CD4-positive, alpha-beta memory T cell (primary cell): ENCODE measurements around the gene TOMM7. TPM values are rescaled to one million over a fixed set of nuclear protein-coding genes. Genes with fewer than 3 reads are reported as not detected.

Source experiments
- CTCF ChIA-PET: fragments of 350-600 bp; sonication (Branson Sonifier 250); formaldehyde crosslinking; loops from one replicate; lab custom pipeline; 2021; ENCODE audit warnings: inconsistent platforms; ENCODE audit not compliant: partially characterized antibody; lab: Charles Lee
- POLR2A ChIA-PET: fragments of 350-600 bp; sonication (Branson Sonifier 250); formaldehyde crosslinking; loops from one replicate; lab custom pipeline; 2021; ENCODE audit not compliant: partially characterized antibody; lab: Charles Lee
- DNase-seq, 5 donors: peaks; one replicate each; pipeline versions ENCODE4 v3.0.0 to v3.0.0-alpha.2; 2020 to 2022; ENCODE audit warnings: mixed read lengths in 1 of 5
- H3K27ac ChIP-seq: one replicate; pipeline ENCODE4 v1.7.0; 2013; ENCODE audit warnings: low read depth, low read length
- H3K27me3 ChIP-seq: 2 replicates; pipeline ENCODE4 v1.7.0; 2013; ENCODE audit warnings: mild to moderate bottlenecking, low read length, moderate library complexity; ENCODE audit not compliant: insufficient read depth
- H3K36me3 ChIP-seq: 2 replicates; pipeline ENCODE4 v1.7.0; 2013; ENCODE audit warnings: mild to moderate bottlenecking, low read length, moderate library complexity; ENCODE audit not compliant: insufficient read depth
- H3K4me1 ChIP-seq: 2 replicates; pipeline ENCODE4 v1.7.0; 2013; ENCODE audit warnings: mild to moderate bottlenecking, low read length, moderate library complexity; ENCODE audit not compliant: insufficient read depth
- H3K4me3 ChIP-seq, 2 donors: one replicate each; pipeline ENCODE4 v1.7.0; 2013; ENCODE audit warnings: low read length in 2 of 2, mild to moderate bottlenecking in 1 of 2
- H3K9me3 ChIP-seq, 2 donors: one replicate each; pipeline ENCODE4 v1.7.0; 2013; ENCODE audit warnings: low read length in 2 of 2, control low read depth in 1 of 2; ENCODE audit not compliant: control insufficient read depth in 1 of 2
- H3K27ac Mint-ChIP-seq, 7 donors: one replicate each; pipeline ENCODE4 v1.8.0; 2020 to 2021; ENCODE audit warnings: mixed read lengths in 7 of 7, mild to moderate bottlenecking in 6 of 7, inconsistent platforms in 3 of 7, moderate library complexity in 3 of 7
- H3K27me3 Mint-ChIP-seq, 2 donors: one replicate each; pipeline ENCODE4 v1.8.0; 2020 to 2021; ENCODE audit warnings: mixed read lengths in 2 of 2
- H3K36me3 Mint-ChIP-seq, 2 donors: one replicate each; pipeline ENCODE4 v1.8.0; 2020 to 2021; ENCODE audit warnings: mixed read lengths in 2 of 2, inconsistent platforms in 1 of 2, mild to moderate bottlenecking in 1 of 2
- H3K4me1 Mint-ChIP-seq, 4 donors: one replicate each; pipeline ENCODE4 v1.8.0; 2020 to 2021; ENCODE audit warnings: mixed read lengths in 4 of 4, mild to moderate bottlenecking in 1 of 4
- H3K4me3 Mint-ChIP-seq, 8 donors: one replicate each; pipeline ENCODE4 v1.8.0; 2020 to 2021; ENCODE audit warnings: mixed read lengths in 8 of 8, mild to moderate bottlenecking in 7 of 8, moderate library complexity in 6 of 8, inconsistent platforms in 3 of 8
- H3K9me3 Mint-ChIP-seq, 8 donors: one replicate each; pipeline ENCODE4 v1.8.0; 2020 to 2021; ENCODE audit warnings: mixed read lengths in 8 of 8, mild to moderate bottlenecking in 5 of 8, inconsistent platforms in 3 of 8, moderate library complexity in 1 of 8
- intact Hi-C: fragments of 100-400 bp; cut with micrococcal nuclease; formaldehyde crosslinking; loops from one replicate; pipeline ENCODE4 v1.15.1; 2023
- polyA plus RNA-seq, 2 donors: library from polyadenylated mRNA; unstranded; fragments of 300-500 nt; fragmentation: Illumina TruSeq; gene quantifications; one replicate each; pipeline ENCODE4 v1.2.3, GENCODE V29; 2021
- total RNA-seq, 2 experiments: library from RNA; stranded (reverse); gene quantifications; one replicate each; pipeline ENCODE4 v1.2.3, GENCODE V29; 2021

Gene TOMM7
- total and polyA plus RNA-seq, 4 experiments from 2014 or later, result 267 to 701 (median 595) TPM

DNA sequence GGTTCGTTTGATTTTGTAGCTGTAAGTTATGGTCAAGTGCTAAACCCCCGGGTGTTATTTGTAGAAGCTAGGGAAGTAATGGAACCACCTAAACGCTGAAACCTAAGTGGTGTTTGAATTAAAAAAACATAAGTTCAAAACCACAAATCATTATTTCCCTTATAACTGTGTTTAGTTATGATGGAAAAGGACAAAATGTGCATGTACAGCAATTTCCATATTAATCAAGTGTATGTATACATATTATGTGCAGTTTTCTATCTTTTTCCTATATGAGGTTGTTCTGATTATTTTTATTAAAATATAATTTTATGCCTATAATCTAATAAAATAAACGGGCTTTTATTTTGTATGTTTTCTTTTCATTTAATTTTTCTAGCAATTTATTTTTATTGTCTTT lies 49.8 kb downstream of the TOMM7 start:
- H3K9me3 Mint-ChIP-seq, result peaks cover 0 to 2% (median 0%) of the 10 kb centered on the region in 8 donors
- Histone ChIP-seq H3K27ac (no peak overlapping the region), H3K27me3 (no peaks in the 10 kb centered on the region), H3K9me3 (no peaks in the 10 kb centered on the region), H3K36me3 (no peaks in the 10 kb centered on the region), H3K4me3 (no peak overlapping the region), H3K4me1 (no peaks in the 10 kb centered on the region)
- no peak overlapping the region for H3K4me3 Mint-ChIP-seq
- no peak overlapping the region for H3K27ac Mint-ChIP-seq
- no peaks in the 10 kb centered on the region for H3K36me3 Mint-ChIP-seq
- peaks cover 9 to 10% of the 10 kb centered on the region in 2 donors for H3K27me3 Mint-ChIP-seq
- intact Hi-C loops, result no loop called here
- ChIA-PET POLR2A (no interaction called here), CTCF (interaction anchor here (0.8 to 1.5 kb wide), 2 partner anchors 10 to 11 kb away, joined by 3 to 5 read pairs; no protein-coding TSS in a partner anchor)
- DNase-seq, result no peak
- no peaks in the 10 kb centered on the region for H3K4me1 Mint-ChIP-seq

DNA sequence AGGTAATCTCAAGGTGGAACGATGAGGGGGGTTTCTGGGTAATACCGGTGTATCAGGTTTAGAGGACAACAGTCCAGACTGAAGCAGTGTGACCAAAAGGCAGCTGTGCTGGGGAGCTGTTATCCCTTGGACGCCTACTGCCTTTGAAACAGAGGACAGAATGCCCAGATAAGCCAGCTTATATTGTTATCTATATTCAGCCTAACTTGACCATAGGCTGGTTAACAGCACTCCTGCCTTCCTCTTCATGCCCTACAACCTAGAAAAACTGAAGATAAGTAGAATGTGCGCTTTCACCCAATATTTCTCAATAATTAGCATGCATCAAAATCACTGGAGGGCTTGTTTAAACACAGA lies 50.8 kb downstream of the TOMM7 start:
- Histone ChIP-seq H3K4me1 (no peaks in the 10 kb centered on the region), H3K36me3 (no peaks in the 10 kb centered on the region), H3K27me3 (no peaks in the 10 kb centered on the region), H3K4me3 (no peak overlapping the region), H3K27ac (no peak overlapping the region), H3K9me3 (no peaks in the 10 kb centered on the region)
- intact Hi-C loops, result no loop called here
- H3K36me3 Mint-ChIP-seq, result no peaks in the 10 kb centered on the region
- ChIA-PET CTCF (interaction anchor here (1.5 kb wide), 1 partner anchor 12 kb away, joined by 5 read pairs; no protein-coding TSS in a partner anchor), POLR2A (no interaction called here)
- peaks cover 0 to 2% (median 0%) of the 10 kb centered on the region in 8 donors for H3K9me3 Mint-ChIP-seq
- H3K27me3 Mint-ChIP-seq, result peaks cover 12% of the 10 kb centered on the region in 2 donors
- no peak for DNase-seq
- H3K27ac Mint-ChIP-seq, result no peak overlapping the region
- H3K4me1 Mint-ChIP-seq, result no peaks in the 10 kb centered on the region
- no peak overlapping the region for H3K4me3 Mint-ChIP-seq

DNA sequence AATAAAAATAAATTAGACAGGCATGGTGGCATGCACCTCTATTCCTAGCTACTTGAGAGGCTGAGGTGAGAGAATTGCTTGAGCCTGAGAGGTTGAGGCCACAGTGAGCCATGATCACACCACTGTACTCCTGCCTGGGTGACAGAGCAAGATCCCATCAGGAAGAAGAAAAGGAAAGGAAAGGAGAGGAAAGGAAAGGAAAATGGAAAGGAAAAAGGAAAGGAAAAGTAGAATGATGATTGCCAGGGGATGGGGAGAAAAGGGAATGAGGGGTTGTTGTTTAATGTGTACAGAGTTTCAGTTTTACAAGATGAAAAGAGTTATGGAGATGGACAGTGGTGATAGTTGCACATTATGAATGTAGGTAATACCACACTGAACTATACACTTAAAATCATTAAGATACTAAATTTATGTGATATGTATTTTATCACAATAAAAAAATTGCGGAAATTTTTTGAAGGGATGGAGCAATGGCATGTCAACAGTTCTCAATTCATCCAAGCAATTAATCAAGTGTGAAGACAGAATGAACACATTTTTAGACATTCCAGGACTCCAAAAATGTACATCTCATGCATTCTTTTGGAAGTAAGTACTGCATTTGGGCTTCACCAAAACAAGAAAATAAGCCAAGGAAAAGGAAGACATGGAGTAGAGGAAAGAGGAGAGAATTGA lies 51.3 kb downstream of the TOMM7 start:
- Histone ChIP-seq H3K4me1 (no peaks in the 10 kb centered on the region), H3K27me3 (no peaks in the 10 kb centered on the region), H3K27ac (no peak overlapping the region), H3K36me3 (no peaks in the 10 kb centered on the region), H3K4me3 (no peak overlapping the region), H3K9me3 (no peaks in the 10 kb centered on the region)
- DNase-seq, result no peak
- CTCF ChIA-PET, result no interaction called here
- intact Hi-C loops, result no loop called here
- POLR2A ChIA-PET, result no interaction called here
- Mint-ChIP-seq H3K4me3 (no peak overlapping the region), H3K27ac (no peak overlapping the region), H3K27me3 (peaks cover 10 to 13% of the 10 kb centered on the region in 2 donors), H3K9me3 (peaks cover 0 to 2% (median 0%) of the 10 kb centered on the region in 8 donors), H3K4me1 (no peaks in the 10 kb centered on the region), H3K36me3 (no peaks in the 10 kb centered on the region)

DNA sequence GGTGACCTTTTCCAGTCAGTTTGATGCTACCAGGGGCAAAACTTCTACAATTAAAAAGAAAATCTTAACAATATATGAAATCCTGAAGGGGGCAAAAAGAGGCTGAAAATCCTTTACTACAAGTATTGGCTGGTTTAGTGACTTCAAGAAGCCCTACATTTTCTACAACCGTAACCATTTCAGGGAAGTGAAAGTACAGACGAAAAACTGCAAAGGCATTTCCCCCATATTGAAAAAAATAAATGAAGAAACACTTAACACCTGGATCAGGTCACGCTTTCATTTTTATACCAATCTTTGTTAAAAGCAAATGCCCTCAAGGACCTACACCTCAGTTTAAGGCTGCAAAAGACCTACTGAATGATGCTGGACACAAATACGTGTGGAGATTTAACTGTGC lies 57.0 kb downstream of the TOMM7 start:
- no peaks in the 10 kb centered on the region for H3K36me3 Mint-ChIP-seq
- POLR2A ChIA-PET, result no interaction called here
- no peaks in the 10 kb centered on the region for H3K4me1 ChIP-seq
- H3K27me3 ChIP-seq, result no peaks in the 10 kb centered on the region
- no peaks in the 10 kb centered on the region for H3K36me3 ChIP-seq
- no peaks in the 10 kb centered on the region for H3K4me1 Mint-ChIP-seq
- CTCF ChIA-PET, result interaction anchor here (1.8 kb wide), 1 partner anchor 17 kb away, joined by 7 read pairs; no protein-coding TSS in a partner anchor
- peaks cover 0 to 8% (median under 1%) of the 10 kb centered on the region in 8 donors for H3K9me3 Mint-ChIP-seq
- no peak overlapping the region for H3K27ac Mint-ChIP-seq
- H3K4me3 Mint-ChIP-seq, result no peak overlapping the region
- no peak for DNase-seq
- H3K27me3 Mint-ChIP-seq, result peaks cover 20 to 29% of the 10 kb centered on the region in 2 donors
- H3K9me3 ChIP-seq, result no peaks in the 10 kb centered on the region
- no peak overlapping the region for H3K4me3 ChIP-seq
- no peak overlapping the region for H3K27ac ChIP-seq
- intact Hi-C loops, result no loop called here

Other genes with a start within 250 kb of the TOMM7 start
- not detected for gene IL6, start 95.6 kb downstream of the TOMM7 start, total RNA-seq
- not detected for gene IL6, start 95.6 kb downstream of the TOMM7 start, polyA plus RNA-seq
- 10 to 100 TPM; 16.2 to 19.6 TPM for gene HYCC1, start 191.3 kb upstream of the TOMM7 start, total RNA-seq
- 10 to 100 TPM; 11.1 to 18.9 TPM for gene HYCC1, start 191.3 kb upstream of the TOMM7 start, polyA plus RNA-seq